ENCODE data around the gene GNL1. TPM values are rescaled to one million over a fixed set of nuclear protein-coding genes. Genes with fewer than 3 reads are reported as not detected.
"Not testable (repeated sequence)": the region's sequence is repeated elsewhere in the genome, so short reads cannot be mapped to it uniquely, and the experiment has no call there.

Gene GNL1
- total RNA-seq, 1 donor from 2014 or later, result 18.3 TPM

GRCh38 chr6:30515106-30515505 is 41.2 kb downstream of the GNL1 start:
- DNase-seq (ENCODE audit: missing footprints), result no peak
- no peak for ATAC-seq
- intact Hi-C loops (cut with DNase I), result no loop called here

GRCh38 chr6:30513451-30513850 is 42.8 kb downstream of the GNL1 start:
- intact Hi-C loops (cut with DNase I), result no loop called here
- no peak for ATAC-seq
- no peak for DNase-seq (ENCODE audit: missing footprints)

- ATAC-seq (no peak), DNase-seq (ENCODE audit: missing footprints) (no peak)
- intact Hi-C loops (cut with DNase I), result no loop called here
These were observed 45.1 kb downstream of the GNL1 start for GRCh38 chr6:30511169-30511546.

- intact Hi-C loops (cut with DNase I), result no loop called here
- DNase-seq (ENCODE audit: missing footprints) (no peak), ATAC-seq (no peak)
These were observed 45.7 kb downstream of the GNL1 start for GRCh38 chr6:30510419-30511168.

GRCh38 chr6:30508890-30509736 is 47.2 kb downstream of the GNL1 start:
- ATAC-seq, result no peak
- intact Hi-C loops (cut with DNase I), result no loop called here
- no peak for DNase-seq (ENCODE audit: missing footprints)

GRCh38 chr6:30507849-30508827 is 48.2 kb downstream of the GNL1 start:
- no peak for DNase-seq (ENCODE audit: missing footprints)
- no peak for ATAC-seq
- intact Hi-C loops (cut with DNase I), result no loop called here

- peak; percentile 70 for DNase-seq (ENCODE audit: missing footprints)
- intact Hi-C loops (cut with DNase I), result no loop called here
These were observed 55.6 kb downstream of the GNL1 start for GRCh38 chr6:30500421-30501355.

GRCh38 chr6:30498705-30499104 is 57.6 kb downstream of the GNL1 start:
- ATAC-seq; DNase-seq (ENCODE audit: missing footprints); intact Hi-C loops (cut with DNase I): not testable (repeated sequence)

More at GRCh38 chr6:30500421-30501355, 55.6 kb downstream of the GNL1 start:
- ATAC-seq, result peak; percentile 54

- intact Hi-C loops (cut with DNase I), result no loop called here
- DNase-seq (ENCODE audit: missing footprints) (no peak), ATAC-seq (no peak)
These were observed 58.6 kb downstream of the GNL1 start for GRCh38 chr6:30497714-30498113.

GRCh38 chr6:30497261-30497599 is 59.1 kb downstream of the GNL1 start:
- intact Hi-C loops (cut with DNase I); ATAC-seq; DNase-seq (ENCODE audit: missing footprints): not testable (repeated sequence)

- no peak for DNase-seq (ENCODE audit: missing footprints)
- intact Hi-C loops (cut with DNase I), result no loop called here
- no peak for ATAC-seq
These were observed 60.3 kb downstream of the GNL1 start for GRCh38 chr6:30495993-30496392.

GRCh38 chr6:30495060-30495459 is 61.2 kb downstream of the GNL1 start:
- intact Hi-C loops (cut with DNase I); ATAC-seq; DNase-seq (ENCODE audit: missing footprints): not testable (repeated sequence)

- ATAC-seq, result no peak
- intact Hi-C loops (cut with DNase I), result no loop called here
- DNase-seq (ENCODE audit: missing footprints), result no peak
These were observed 61.9 kb downstream of the GNL1 start for GRCh38 chr6:30494291-30494861.

GRCh38 chr6:30493643-30494250 is 62.5 kb downstream of the GNL1 start:
- intact Hi-C loops (cut with DNase I), result no loop called here

GRCh38 chr6:30491991-30492952 is 64.0 kb downstream of the GNL1 start:
- DNase-seq (ENCODE audit: missing footprints) (no peak), ATAC-seq (no peak)
- intact Hi-C loops (cut with DNase I), result no loop called here

More at GRCh38 chr6:30493643-30494250, 62.5 kb downstream of the GNL1 start:
- DNase-seq (ENCODE audit: missing footprints) (no peak), ATAC-seq (no peak)
